ENCODE measurements around the gene DOCK3. TPM values are rescaled to one million over a fixed set of nuclear protein-coding genes. Genes with fewer than 3 reads are reported as not detected.
A peak's percentile ranks its signal among the peaks of the same experiment; 100 is the strongest.

Gene DOCK3
- total RNA-seq, 5 donors from 2014 or later (not counting 1 experiment from before 2014, with no cell fraction given): 2.0 to 3.2 (median 2.6) TPM

- H3K27me3 ChIP-seq (replicated peaks in 1 of 2; ENCODE audit: control insufficient read depth in 2 of 2, extremely low read depth in 1 of 2, insufficient read depth in 2 of 2, low read length in 1 of 2): no peaks in the 10 kb centered on the region
- DNase-seq: peak in 7 of 35 experiments; percentile 3 to 41 (median 10)
- peaks cover 28 to 41% of the 10 kb centered on the region in 2 experiments for H3K4me1 ChIP-seq (ENCODE audit: control insufficient read depth in 1 of 2, extremely low read depth in 1 of 2, insufficient read depth in 2 of 2, low read length in 2 of 2)
- CTCF ChIA-PET: interaction anchor here in 1 of 2 donors (0.7 kb wide), 1 partner anchor 313 kb away, joined by 3 read pairs; no protein-coding TSS in a partner anchor
- Mint-ChIP-seq H3K4me1 (peaks cover 49 to 55% (median 52%) of the 10 kb centered on the region in 3 donors), H3K27ac (peak overlapping the region; percentile 98), H3K36me3 (no peaks in the 10 kb centered on the region), H3K27me3 (no peaks in the 10 kb centered on the region), H3K4me3 (peak overlapping the region in 2 of 3 donors; percentile 50 to 80), H3K9me3 (peaks cover 0 to 4% (median 0%) of the 10 kb centered on the region in 3 donors)
- H3K27ac ChIP-seq (ENCODE audit: low read length): peak overlapping the region; percentile 55
- POLR2A ChIA-PET: no interaction called here
- peak overlapping the region in 1 of 2 donors; percentile 35 for H3K4me3 ChIP-seq (ENCODE audit: control insufficient read depth in 1 of 2, extremely low read depth in 1 of 2, low read length in 1 of 2)
- WGBS (ENCODE audit: insufficient coverage): no CpG with 5 or more reads among the region's 1 CpG
- peak; percentile 79 to 90 (median 86) for ATAC-seq (replicated peaks in 1 of 4)
- H3K36me3 ChIP-seq (ENCODE audit: control insufficient read depth in 2 of 2, extremely low read depth in 1 of 2, insufficient read depth in 1 of 2, low read length in 1 of 2): no peaks in the 10 kb centered on the region
- H3K9me3 ChIP-seq: no peaks in the 10 kb centered on the region
These were observed 596.4 kb downstream of the DOCK3 start for GRCh38 chr3:51271172-51271571.

GRCh38 chr3:51274052-51274451, 599.3 kb downstream of the DOCK3 start:
- H3K4me1 Mint-ChIP-seq: peaks cover 47 to 50% (median 49%) of the 10 kb centered on the region in 3 donors

GRCh38 chr3:51275111-51275805, 600.5 kb downstream of the DOCK3 start:
- ChIA-PET CTCF (interaction anchor here in 1 of 2 donors (1.3 kb wide), 1 partner anchor 659 kb away, joined by 4 read pairs; no protein-coding TSS in a partner anchor), POLR2A (no interaction called here)
- no peaks in the 10 kb centered on the region for H3K36me3 ChIP-seq (ENCODE audit: control insufficient read depth in 2 of 2, extremely low read depth in 1 of 2, insufficient read depth in 1 of 2, low read length in 1 of 2)
- 64% methylated on average over 2 of the region's 5 CpGs for WGBS (ENCODE audit: insufficient coverage)
- ATAC-seq (replicated peaks in 1 of 4) (no peak), DNase-seq (no peak)
- peaks cover 23 to 28% of the 10 kb centered on the region in 2 experiments for H3K4me1 ChIP-seq (ENCODE audit: control insufficient read depth in 1 of 2, extremely low read depth in 1 of 2, insufficient read depth in 2 of 2, low read length in 2 of 2)
- no peak overlapping the region for H3K27ac ChIP-seq (ENCODE audit: low read length)
- no peaks in the 10 kb centered on the region for H3K36me3 Mint-ChIP-seq
- H3K27me3 ChIP-seq (replicated peaks in 1 of 2; ENCODE audit: control insufficient read depth in 2 of 2, extremely low read depth in 1 of 2, insufficient read depth in 2 of 2, low read length in 1 of 2): no peaks in the 10 kb centered on the region
- H3K4me1 Mint-ChIP-seq: peaks cover 35 to 38% (median 38%) of the 10 kb centered on the region in 3 donors
- H3K4me3 Mint-ChIP-seq: no peak overlapping the region
- no peaks in the 10 kb centered on the region for H3K9me3 ChIP-seq
- H3K9me3 Mint-ChIP-seq: no peaks in the 10 kb centered on the region
- peak overlapping the region; percentile 52 to 75 for H3K27ac Mint-ChIP-seq
- no peaks in the 10 kb centered on the region for H3K27me3 Mint-ChIP-seq
- no peak overlapping the region for H3K4me3 ChIP-seq (ENCODE audit: control insufficient read depth in 1 of 2, extremely low read depth in 1 of 2, low read length in 1 of 2)

More at GRCh38 chr3:51274052-51274451, 599.3 kb downstream of the DOCK3 start:
- POLR2A ChIA-PET: no interaction called here
- Mint-ChIP-seq H3K4me3 (peak overlapping the region in 1 of 3 donors; percentile 17), H3K9me3 (no peaks in the 10 kb centered on the region), H3K36me3 (no peaks in the 10 kb centered on the region), H3K27me3 (no peaks in the 10 kb centered on the region), H3K27ac (peak overlapping the region in 1 of 2 donors; percentile 75)
- no peak overlapping the region for H3K27ac ChIP-seq (ENCODE audit: low read length)
- no peaks in the 10 kb centered on the region for H3K9me3 ChIP-seq
- CTCF ChIA-PET: no interaction called here
- DNase-seq: no peak
- ATAC-seq (replicated peaks in 1 of 4): no peak
- WGBS (ENCODE audit: insufficient coverage): 90% methylated on average over 1 of the region's 2 CpGs
- no peaks in the 10 kb centered on the region for H3K36me3 ChIP-seq (ENCODE audit: control insufficient read depth in 2 of 2, extremely low read depth in 1 of 2, insufficient read depth in 1 of 2, low read length in 1 of 2)
- peaks cover 28 to 38% of the 10 kb centered on the region in 2 experiments for H3K4me1 ChIP-seq (ENCODE audit: control insufficient read depth in 1 of 2, extremely low read depth in 1 of 2, insufficient read depth in 2 of 2, low read length in 2 of 2)
- H3K4me3 ChIP-seq (ENCODE audit: control insufficient read depth in 1 of 2, extremely low read depth in 1 of 2, low read length in 1 of 2): no peak overlapping the region
- H3K27me3 ChIP-seq (replicated peaks in 1 of 2; ENCODE audit: control insufficient read depth in 2 of 2, extremely low read depth in 1 of 2, insufficient read depth in 2 of 2, low read length in 1 of 2): no peaks in the 10 kb centered on the region

- Mint-ChIP-seq H3K27ac (no peak overlapping the region), H3K36me3 (no peaks in the 10 kb centered on the region), H3K4me1 (peaks cover 27 to 30% (median 30%) of the 10 kb centered on the region in 3 donors), H3K4me3 (no peak overlapping the region), H3K27me3 (no peaks in the 10 kb centered on the region), H3K9me3 (no peaks in the 10 kb centered on the region)
- Histone ChIP-seq H3K27ac (ENCODE audit: low read length) (no peak overlapping the region), H3K36me3 (ENCODE audit: control insufficient read depth in 2 of 2, extremely low read depth in 1 of 2, insufficient read depth in 1 of 2, low read length in 1 of 2) (no peaks in the 10 kb centered on the region), H3K4me3 (ENCODE audit: control insufficient read depth in 1 of 2, extremely low read depth in 1 of 2, low read length in 1 of 2) (no peak overlapping the region), H3K27me3 (replicated peaks in 1 of 2; ENCODE audit: control insufficient read depth in 2 of 2, extremely low read depth in 1 of 2, insufficient read depth in 2 of 2, low read length in 1 of 2) (no peaks in the 10 kb centered on the region), H3K4me1 (ENCODE audit: control insufficient read depth in 1 of 2, extremely low read depth in 1 of 2, insufficient read depth in 2 of 2, low read length in 2 of 2) (peaks cover 15 to 21% of the 10 kb centered on the region in 2 experiments), H3K9me3 (no peaks in the 10 kb centered on the region)
- peak in 1 of 35 experiments; percentile 25 for DNase-seq
- ATAC-seq (replicated peaks in 1 of 4): peak in 1 of 4 experiments; percentile 34
- ChIA-PET POLR2A (no interaction called here), CTCF (interaction anchor here in 1 of 2 donors (1.3 kb wide), 1 partner anchor 660 kb away, joined by 4 read pairs; no protein-coding TSS in a partner anchor)
- WGBS (ENCODE audit: insufficient coverage): no CpG with 5 or more reads among the region's 1 CpG
These were observed 601.3 kb downstream of the DOCK3 start for GRCh38 chr3:51276046-51276445.

- peaks cover 11% of the 10 kb centered on the region for H3K36me3 Mint-ChIP-seq
- H3K27me3 Mint-ChIP-seq: peaks cover 0 to 3% of the 10 kb centered on the region in 2 donors
- no peaks in the 10 kb centered on the region for H3K9me3 ChIP-seq
- no peak overlapping the region for H3K27ac ChIP-seq (ENCODE audit: low read length)
- 86% methylated on average over 1 of the region's 2 CpGs for WGBS (ENCODE audit: insufficient coverage)
- H3K4me1 ChIP-seq (ENCODE audit: control insufficient read depth in 1 of 2, extremely low read depth in 1 of 2, insufficient read depth in 2 of 2, low read length in 2 of 2): peaks cover 6 to 7% of the 10 kb centered on the region in 2 experiments
- H3K9me3 Mint-ChIP-seq: peaks cover 0 to 8% (median 0%) of the 10 kb centered on the region in 3 donors
- POLR2A ChIA-PET: no interaction called here
- H3K4me1 Mint-ChIP-seq: peaks cover 6 to 12% (median 10%) of the 10 kb centered on the region in 3 donors
- no peak overlapping the region for H3K27ac Mint-ChIP-seq
- ATAC-seq (replicated peaks in 1 of 4) (no peak), DNase-seq (no peak)
- no peak overlapping the region for H3K4me3 ChIP-seq (ENCODE audit: control insufficient read depth in 1 of 2, extremely low read depth in 1 of 2, low read length in 1 of 2)
- no peaks in the 10 kb centered on the region for H3K27me3 ChIP-seq (replicated peaks in 1 of 2; ENCODE audit: control insufficient read depth in 2 of 2, extremely low read depth in 1 of 2, insufficient read depth in 2 of 2, low read length in 1 of 2)
- no peak overlapping the region for H3K4me3 Mint-ChIP-seq
- CTCF ChIA-PET: no interaction called here
- H3K36me3 ChIP-seq (ENCODE audit: control insufficient read depth in 2 of 2, extremely low read depth in 1 of 2, insufficient read depth in 1 of 2, low read length in 1 of 2): no peaks in the 10 kb centered on the region
These were observed 604.7 kb downstream of the DOCK3 start for GRCh38 chr3:51279448-51279847.

GRCh38 chr3:51280176-51280575, 605.4 kb downstream of the DOCK3 start:
- Histone ChIP-seq H3K27me3 (replicated peaks in 1 of 2; ENCODE audit: control insufficient read depth in 2 of 2, extremely low read depth in 1 of 2, insufficient read depth in 2 of 2, low read length in 1 of 2) (no peaks in the 10 kb centered on the region), H3K4me3 (ENCODE audit: control insufficient read depth in 1 of 2, extremely low read depth in 1 of 2, low read length in 1 of 2) (no peak overlapping the region), H3K4me1 (ENCODE audit: control insufficient read depth in 1 of 2, extremely low read depth in 1 of 2, insufficient read depth in 2 of 2, low read length in 2 of 2) (no peaks in the 10 kb centered on the region), H3K9me3 (no peaks in the 10 kb centered on the region), H3K36me3 (ENCODE audit: control insufficient read depth in 2 of 2, extremely low read depth in 1 of 2, insufficient read depth in 1 of 2, low read length in 1 of 2) (no peaks in the 10 kb centered on the region), H3K27ac (ENCODE audit: low read length) (no peak overlapping the region)
- Mint-ChIP-seq H3K27me3 (peaks cover 0 to 3% of the 10 kb centered on the region in 2 donors), H3K4me1 (peaks cover under 1 to 5% (median 3%) of the 10 kb centered on the region in 3 donors), H3K4me3 (no peak overlapping the region), H3K36me3 (peaks cover 15% of the 10 kb centered on the region), H3K9me3 (peaks cover under 1 to 11% (median 4%) of the 10 kb centered on the region in 3 donors), H3K27ac (no peak overlapping the region)
- no peak for DNase-seq
- POLR2A ChIA-PET: no interaction called here
- CTCF ChIA-PET: interaction anchor here in 1 of 2 donors (0.9 kb wide), 1 partner anchor 1825 kb away, joined by 7 read pairs; no protein-coding TSS in a partner anchor
- no peak for ATAC-seq (replicated peaks in 1 of 4)
- 83% methylated on average over 3 of the region's 3 CpGs for WGBS (ENCODE audit: insufficient coverage)
